Epithelial cell of esophagus (primary cell): ENCODE measurements around the gene PARM1.
A peak's percentile ranks its signal among the peaks of the same experiment; 100 is the strongest.

Source experiments
- DNase-seq: peaks from one replicate; pipeline ENCODE4 v3.0.0; 2010; ENCODE audit warnings: low read depth
- H3K4me3 ChIP-seq: 2 replicates; pipeline ENCODE4 v1.5.1; 2011; ENCODE audit warnings: mild to moderate bottlenecking, low read length, control low read depth
- TF ChIP-seq, protein P1 (sequence below): IDR thresholded peaks from 2 replicates; pipeline ENCODE4 v1.5.1; 2011; ENCODE audit warnings: low read depth, mild to moderate bottlenecking, low read length, control low read depth, inconsistent platforms; ENCODE audit not compliant: insufficient read depth; ENCODE audit errors: missing control alignments

PARM1 gene

DNA sequence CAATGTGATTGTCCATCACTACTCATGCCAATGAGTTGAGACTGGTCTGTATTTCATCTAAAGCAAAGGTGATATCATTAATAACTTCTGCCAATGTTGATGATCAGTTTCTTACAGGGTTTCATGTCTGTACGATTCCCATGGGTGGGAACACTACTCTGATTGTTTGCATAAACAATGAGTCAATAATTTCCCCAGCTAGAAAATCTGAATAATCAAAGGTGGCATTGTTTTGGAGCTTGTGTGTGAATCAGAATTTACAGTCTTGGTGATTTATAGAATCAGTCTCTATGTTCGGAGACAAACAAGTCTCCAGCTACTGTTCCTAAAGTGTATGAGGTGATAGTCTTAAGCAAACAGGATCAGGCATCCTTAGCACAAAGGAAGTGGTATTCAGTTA is 35.5 kb upstream of the PARM1 start:
- DNase-seq: peak; percentile 65
- no peak overlapping the region for H3K4me3 ChIP-seq
- TF ChIP-seq, protein P1, sequence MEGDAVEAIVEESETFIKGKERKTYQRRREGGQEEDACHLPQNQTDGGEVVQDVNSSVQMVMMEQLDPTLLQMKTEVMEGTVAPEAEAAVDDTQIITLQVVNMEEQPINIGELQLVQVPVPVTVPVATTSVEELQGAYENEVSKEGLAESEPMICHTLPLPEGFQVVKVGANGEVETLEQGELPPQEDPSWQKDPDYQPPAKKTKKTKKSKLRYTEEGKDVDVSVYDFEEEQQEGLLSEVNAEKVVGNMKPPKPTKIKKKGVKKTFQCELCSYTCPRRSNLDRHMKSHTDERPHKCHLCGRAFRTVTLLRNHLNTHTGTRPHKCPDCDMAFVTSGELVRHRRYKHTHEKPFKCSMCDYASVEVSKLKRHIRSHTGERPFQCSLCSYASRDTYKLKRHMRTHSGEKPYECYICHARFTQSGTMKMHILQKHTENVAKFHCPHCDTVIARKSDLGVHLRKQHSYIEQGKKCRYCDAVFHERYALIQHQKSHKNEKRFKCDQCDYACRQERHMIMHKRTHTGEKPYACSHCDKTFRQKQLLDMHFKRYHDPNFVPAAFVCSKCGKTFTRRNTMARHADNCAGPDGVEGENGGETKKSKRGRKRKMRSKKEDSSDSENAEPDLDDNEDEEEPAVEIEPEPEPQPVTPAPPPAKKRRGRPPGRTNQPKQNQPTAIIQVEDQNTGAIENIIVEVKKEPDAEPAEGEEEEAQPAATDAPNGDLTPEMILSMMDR: no peak

DNA sequence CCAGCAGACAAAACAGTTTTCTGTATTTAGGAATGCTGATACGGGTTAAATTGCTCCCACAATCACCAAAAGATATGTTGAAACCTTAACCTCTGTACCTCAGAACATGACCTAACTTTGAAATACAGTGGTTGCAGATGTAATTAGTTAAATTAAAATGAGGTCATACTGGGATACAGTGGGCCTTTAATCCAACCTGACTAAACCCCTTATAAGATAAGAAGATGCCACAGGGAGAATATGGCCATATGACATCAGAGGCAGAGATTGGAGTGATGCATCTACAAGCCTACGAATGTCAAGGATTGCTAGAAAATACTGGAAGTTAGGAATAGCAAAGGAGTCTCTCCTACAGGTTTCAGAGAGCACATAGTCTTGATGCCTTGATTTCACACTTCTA is 32.1 kb upstream of the PARM1 start:
- TF ChIP-seq, protein P1: no peak
- H3K4me3 ChIP-seq: no peak overlapping the region
- no peak for DNase-seq

DNA sequence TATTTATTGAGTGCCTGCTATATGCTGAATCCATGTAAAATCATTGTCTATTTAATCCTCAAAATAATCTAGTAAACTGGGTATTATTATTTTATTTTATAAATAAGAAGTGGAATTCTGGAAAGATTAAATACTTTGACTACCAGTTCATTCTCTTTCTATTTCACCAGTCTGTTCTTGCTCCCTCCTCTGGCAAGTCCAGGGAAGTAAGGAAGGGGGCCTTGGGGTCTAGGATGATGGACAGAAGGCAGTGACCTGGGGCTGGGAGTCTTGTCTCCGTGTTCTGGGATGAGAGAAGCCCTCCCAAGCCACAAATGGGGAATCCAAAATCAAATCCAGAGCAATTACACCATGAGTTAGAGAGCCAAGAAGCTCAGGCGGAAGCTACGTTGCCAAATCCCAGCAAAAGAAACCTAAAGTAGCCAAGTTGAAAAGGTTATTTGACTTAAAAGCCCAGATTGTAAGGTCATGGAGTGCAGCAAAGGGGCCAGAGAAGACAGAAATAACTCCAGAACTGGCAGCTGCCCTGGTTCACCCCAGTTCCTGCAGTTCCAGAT is 28.3 kb upstream of the PARM1 start:
- DNase-seq: no peak
- TF ChIP-seq, protein P1: no peak
- H3K4me3 ChIP-seq: no peak overlapping the region

DNA sequence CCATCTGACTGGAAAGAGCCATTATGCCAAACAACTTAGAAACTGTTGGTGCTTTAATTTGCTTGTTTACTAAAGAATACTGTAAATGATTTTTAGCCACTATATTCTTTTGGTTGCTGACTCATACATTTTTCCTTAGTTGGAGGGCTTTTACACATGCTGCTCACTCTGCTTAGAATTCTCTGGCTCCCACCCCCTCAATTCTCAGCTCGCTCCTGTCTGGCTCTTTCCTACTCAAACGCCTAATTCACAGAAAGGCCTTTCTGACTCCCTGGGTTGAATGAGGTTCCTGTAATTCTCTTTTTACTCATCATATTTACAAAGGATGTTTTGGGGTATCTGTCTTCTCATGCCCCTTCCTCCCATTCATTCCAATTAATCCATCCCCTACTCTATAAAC is 26.1 kb upstream of the PARM1 start:
- H3K4me3 ChIP-seq: no peak overlapping the region
- no peak for DNase-seq
- TF ChIP-seq, protein P1: no peak

DNA sequence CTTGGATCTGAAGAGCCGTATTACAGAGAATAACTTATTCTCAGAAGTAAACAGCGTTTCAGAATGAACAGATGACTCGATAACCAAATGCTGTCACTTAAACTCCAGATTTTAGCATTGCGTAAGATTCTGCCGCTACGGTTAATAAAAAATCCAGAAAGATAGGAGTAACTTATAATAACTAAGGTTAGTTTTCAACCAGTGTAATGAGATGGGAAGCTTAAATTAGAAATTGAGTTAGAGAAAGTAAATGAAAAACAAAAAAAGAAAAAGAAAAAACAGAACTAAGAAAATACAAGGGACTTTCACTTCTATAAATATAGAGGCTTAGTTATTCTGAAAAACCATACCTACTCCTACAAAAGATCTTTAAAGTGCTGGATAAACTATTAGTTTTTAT is 13.1 kb upstream of the PARM1 start:
- no peak for DNase-seq
- TF ChIP-seq, protein P1: no peak
- H3K4me3 ChIP-seq: no peak overlapping the region

DNA sequence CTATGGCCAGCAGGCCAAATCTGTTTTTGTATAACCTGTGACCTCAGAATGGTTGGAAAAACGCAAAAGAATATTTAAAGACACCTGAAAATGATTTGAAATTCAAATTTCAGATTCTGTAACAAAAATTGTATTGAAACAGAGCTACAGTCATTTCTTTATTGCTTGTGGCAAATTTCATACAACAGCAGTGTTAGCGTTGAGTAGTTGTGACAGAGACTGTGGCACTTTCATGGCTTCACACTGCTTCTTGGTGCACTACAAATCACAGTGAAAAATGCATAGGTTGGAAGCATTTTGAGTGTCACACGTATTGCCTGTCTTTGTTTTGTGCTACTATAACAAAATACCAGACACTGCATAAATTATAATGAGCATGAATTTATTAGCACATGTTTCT is 12.2 kb upstream of the PARM1 start:
- no peak overlapping the region for H3K4me3 ChIP-seq
- TF ChIP-seq, protein P1: no peak
- no peak for DNase-seq

DNA sequence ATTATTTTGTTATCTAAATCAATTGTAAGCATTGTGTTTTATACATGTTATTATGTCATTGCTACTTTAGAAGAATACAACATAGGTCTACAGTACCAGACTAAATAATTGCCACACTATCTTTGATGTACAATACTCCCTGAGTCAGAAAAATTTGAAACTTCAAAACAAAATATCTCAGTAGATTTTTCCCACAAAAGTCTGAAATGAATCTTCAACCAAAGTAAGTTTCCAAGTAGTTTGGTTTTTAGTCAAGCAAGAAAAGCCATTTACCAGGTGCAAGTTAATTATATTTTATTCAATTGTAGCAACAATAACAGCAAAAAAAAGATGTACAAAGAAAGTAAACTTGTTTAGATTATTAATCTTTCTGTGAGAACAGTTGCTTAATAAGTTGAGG is 11.4 kb upstream of the PARM1 start:
- TF ChIP-seq, protein P1: no peak
- no peak overlapping the region for H3K4me3 ChIP-seq
- DNase-seq: no peak
